Endothelial cell of umbilical vein (primary cell): ENCODE results near the gene ATF3. TPM values are rescaled to one million over a fixed set of nuclear protein-coding genes. Genes with fewer than 3 reads are reported as not detected.

Source experiments
- BruUV-seq: library from RNA; stranded (reverse); fragments of 400-500 nt; replicated peaks from 2 replicates; lab custom pipeline; 2021; lab: Mats Ljungman, UMichigan
- CTCF ChIA-PET: fragments of 300-600, 350-600 bp; sonication (Branson Sonifier 250); formaldehyde crosslinking; loops from one replicate; lab custom pipeline; 2021; ENCODE audit warnings: antibody characterized with exemption, inconsistent platforms; lab: Charles Lee
- POLR2A ChIA-PET: fragments of 300-600, 350-600 bp; sonication (Branson Sonifier 250); formaldehyde crosslinking; loops from one replicate; lab custom pipeline; 2021; ENCODE audit warnings: antibody characterized with exemption, inconsistent platforms; lab: Charles Lee
- DNase-seq: peaks from one replicate; pipeline ENCODE4 v3.0.0-alpha.2; 2011; ENCODE audit warnings: low read depth, low spot score
- FAIRE-seq: peaks from 2 replicates; lab custom pipeline; 2011; peaks lifted over from hg19 to GRCh38; lab: Jason Lieb, UNC
- H2AFZ ChIP-seq: 2 replicates; pipeline ENCODE4 v1.6.0; 2012; ENCODE audit warnings: low read depth, low read length, control low read depth, inconsistent platforms
- H3K27ac ChIP-seq: 2 replicates; pipeline ENCODE4 v1.5.1; 2011; ENCODE audit warnings: low read depth, mild to moderate bottlenecking, control low read depth, low read length, moderate library complexity; ENCODE audit not compliant: insufficient read depth
- H3K27me3 ChIP-seq, 2 experiments: 2 replicates each; pipeline versions ENCODE4 v1.6.0 to v1.6.1; 2011; ENCODE audit warnings: low read length in 2 of 2, mixed read lengths in 1 of 2; ENCODE audit not compliant: control insufficient read depth in 2 of 2, insufficient read depth in 2 of 2
- H3K36me3 ChIP-seq, 2 experiments: 2 replicates in 1 of 2; 3 replicates in 1 of 2; pipeline ENCODE4 v1.5.1; 2011; ENCODE audit warnings: low read length in 2 of 2, mild to moderate bottlenecking in 1 of 2, moderate library complexity in 1 of 2; ENCODE audit not compliant: control insufficient read depth in 2 of 2, insufficient read depth in 2 of 2; ENCODE audit errors: extremely low read depth in 1 of 2
- H3K4me1 ChIP-seq: 3 replicates; pipeline ENCODE4 v1.5.1; 2011; ENCODE audit warnings: mild to moderate bottlenecking, low read length; ENCODE audit not compliant: control insufficient read depth, insufficient read depth; ENCODE audit errors: extremely low read depth
- H3K4me2 ChIP-seq: 2 replicates; pipeline ENCODE4 v1.6.1; 2011; ENCODE audit warnings: low read length, control low read depth, mixed read lengths; ENCODE audit not compliant: insufficient read depth
- H3K4me3 ChIP-seq, 3 experiments: fragments of 200-600 bp in 1 of 3; sonication (generic), shearing (Covaris generic) in 1 of 3; replicated peaks in 1 of 3; 2 replicates each; pipeline ENCODE4 v1.5.1; 2011 to 2016; ENCODE audit warnings: control low read depth in 3 of 3, low read length in 3 of 3, mild to moderate bottlenecking in 2 of 3, inconsistent platforms in 1 of 3, low read depth in 1 of 3, moderate library complexity in 1 of 3; ENCODE audit not compliant: insufficient read depth in 1 of 3
- H3K79me2 ChIP-seq: 2 replicates; pipeline ENCODE4 v1.6.0; 2012; ENCODE audit warnings: low read length, inconsistent platforms; ENCODE audit not compliant: control insufficient read depth, insufficient read depth
- H3K9ac ChIP-seq: replicated peaks from 2 replicates; pipeline ENCODE3; 2011; ENCODE audit warnings: low read length, control low read depth; ENCODE audit not compliant: insufficient read depth; ENCODE audit errors: extremely low read depth
- H3K9me1 ChIP-seq: replicated peaks from 3 replicates; pipeline ENCODE4 v1.6.0; 2011; ENCODE audit warnings: mild to moderate bottlenecking, low read length; ENCODE audit not compliant: control insufficient read depth, insufficient read depth; ENCODE audit errors: extremely low read depth
- H3K9me3 ChIP-seq: replicated peaks from 2 replicates; pipeline ENCODE4 v1.5.1; 2012; ENCODE audit warnings: low read length, inconsistent platforms; ENCODE audit not compliant: control insufficient read depth, insufficient read depth
- H4K20me1 ChIP-seq: replicated peaks from 2 replicates; pipeline ENCODE3; 2011; ENCODE audit warnings: mild to moderate bottlenecking, low read length; ENCODE audit not compliant: control insufficient read depth, insufficient read depth; ENCODE audit errors: extremely low read depth
- CTCF ChIP-seq, 2 donors: IDR thresholded peaks; 1 replicate in 1 of 2; 2 replicates in 1 of 2; pipeline ENCODE4 v1.5.1; 2011; ENCODE audit warnings: low read length in 2 of 2, mild to moderate bottlenecking in 2 of 2, moderate library complexity in 2 of 2, control low read depth in 1 of 2, inconsistent platforms in 1 of 2, low read depth in 1 of 2; ENCODE audit not compliant: insufficient read depth in 1 of 2; ENCODE audit errors: extremely low read depth in 1 of 2
- EZH2 ChIP-seq: IDR thresholded peaks from 2 replicates; pipeline ENCODE4 v1.6.1; 2012; ENCODE audit warnings: borderline replicate concordance, low read depth, mild to moderate bottlenecking, moderate library complexity, low read length, inconsistent platforms; ENCODE audit not compliant: severe bottlenecking
- FOS ChIP-seq: IDR thresholded peaks from 2 replicates; pipeline ENCODE4 v1.6.1; 2011; ENCODE audit warnings: mild to moderate bottlenecking, low read length, moderate library complexity, borderline replicate concordance; ENCODE audit not compliant: insufficient read depth
- GATA2 ChIP-seq: IDR thresholded peaks from 2 replicates; pipeline ENCODE4 v1.7.0; 2011; ENCODE audit warnings: low read depth, mild to moderate bottlenecking, moderate library complexity, mixed read lengths, low read length; ENCODE audit not compliant: insufficient read length, insufficient read depth
- JUN ChIP-seq: IDR thresholded peaks from 2 replicates; pipeline ENCODE4 v1.6.1; 2011; ENCODE audit warnings: borderline replicate concordance, low read depth; ENCODE audit not compliant: insufficient read length, insufficient read depth
- MAX ChIP-seq: IDR thresholded peaks from 2 replicates; pipeline ENCODE4 v1.6.1; 2011; ENCODE audit not compliant: insufficient read depth, insufficient read length
- MYC ChIP-seq: IDR thresholded peaks from one replicate; pipeline ENCODE4 v1.6.1; 2011; ENCODE audit warnings: mild to moderate bottlenecking, low read depth, low read length
- POLR2A ChIP-seq: IDR thresholded peaks from 2 replicates; pipeline ENCODE4 v1.6.1; 2012; ENCODE audit warnings: low read depth, mild to moderate bottlenecking, control low read depth, low read length
- POLR2AphosphoS5 ChIP-seq: IDR thresholded peaks from 2 replicates; pipeline ENCODE4 v1.6.1; 2012; ENCODE audit warnings: low read depth, mild to moderate bottlenecking, control low read depth, low read length, moderate library complexity; ENCODE audit not compliant: insufficient read depth
- dilution Hi-C: fragments of 300-500 bp; cut with MboI; formaldehyde crosslinking; loops from one replicate; pipeline ENCODE4 v1.15.0; 2019; ENCODE audit warnings: low sequenced_read_pairs; ENCODE audit not compliant: extremely low pct_ligation_motif_present
- intact Hi-C: fragments of 100-400 bp; cut with micrococcal nuclease; formaldehyde crosslinking; loops from one replicate; pipeline ENCODE4 v1.10.0; 2022
- polyA plus RNA-seq, 4 experiments: library from polyadenylated mRNA; depleted of rRNA in 3 of 4; stranded (reverse) in 3 of 4; unstranded in 1 of 4; fragments of >200 nt; gene quantifications; 2 replicates each; pipeline versions ENCODE4 v1.2.1 to v1.2.3, GENCODE V29; 2011 to 2012; ENCODE audit warnings: missing spikeins in 1 of 4
- total RNA-seq: library from RNA; stranded (reverse); gene quantifications from 2 replicates; pipeline ENCODE4 v1.2.3, GENCODE V29; 2021

The ATF3 gene
- total and polyA plus RNA-seq, 2 donors (not counting 3 experiments of a cell fraction or from before 2014, with no cell fraction given): 6.1 to 17.1 TPM

- ChIA-PET CTCF (no interaction called here), POLR2A (no interaction called here)
- no peaks in the 10 kb centered on the region for H3K9me1 ChIP-seq
- TF ChIP-seq FOS: no peak
- TF ChIP-seq EZH2: no peak
- no peak for TF ChIP-seq JUN
- no peak for TF ChIP-seq POLR2A
- TF ChIP-seq CTCF (IDR thresholded peaks at IDR 0.05; ENCODE audit: extremely low read depth in 1 of 2, insufficient read depth in 1 of 2, low read depth in 1 of 2, low read length in 2 of 2): no peak
- TF ChIP-seq GATA2: no peak
- no peak for TF ChIP-seq POLR2AphosphoS5
- TF ChIP-seq MYC: no peak
- no peak for TF ChIP-seq MAX
- no peaks in the 10 kb centered on the region for H3K4me1 ChIP-seq
- dilution Hi-C loops (no loop called here), intact Hi-C loops (no loop called here)
- no peak overlapping the region for H3K27ac ChIP-seq
- FAIRE-seq: no peak
- H3K4me2 ChIP-seq: no peak overlapping the region
- H3K27me3 ChIP-seq: peaks cover 6 to 8% of the 10 kb centered on the region in 2 experiments
- H3K4me3 ChIP-seq: no peak overlapping the region
- no peaks in the 10 kb centered on the region for H3K79me2 ChIP-seq
- H3K9ac ChIP-seq: no peak overlapping the region
- H3K36me3 ChIP-seq: no peaks in the 10 kb centered on the region
- H2AFZ ChIP-seq: no peak overlapping the region
- H4K20me1 ChIP-seq: no peaks in the 10 kb centered on the region
- no peaks in the 10 kb centered on the region for H3K9me3 ChIP-seq
- no TSS peak for BruUV-seq
- DNase-seq: no peak
These were observed 27.5 kb upstream of the ATF3 start for GRCh38 chr1:212581034-212581433.
